GM12878 (cell line): ENCODE results near the gene SLC5A11. TPM values are rescaled to one million over a fixed set of nuclear protein-coding genes. Genes with fewer than 3 reads are reported as not detected.

Source experiments
- ATAC-seq: fragments of 200-7000 bp; cut with Tn5 transposase; 3 replicates; pipeline ENCODE4 v1.9.1; 2020; ENCODE audit warnings: mild to moderate bottlenecking, moderate library complexity
- BruUV-seq: library from RNA; stranded (reverse); fragments of 400-500 nt; replicated peaks from 2 replicates; lab custom pipeline; 2021; lab: Mats Ljungman, UMichigan
- CTCF ChIA-PET: fragments of 300-600 bp; sonication (Branson Sonifier 250); formaldehyde crosslinking; extraction: SDS; loops from one replicate; lab custom pipeline; 2021; ENCODE audit warnings: inconsistent platforms; lab: Yijun Ruan, JAX
- POLR2A ChIA-PET: fragments of 350-600 bp; formaldehyde crosslinking; extraction: SDS; loops from one replicate; lab custom pipeline; 2021; ENCODE audit warnings: inconsistent platforms; lab: Charles Lee
- RAD21 ChIA-PET: fragments of 300-600 bp; sonication (Branson Sonifier 250); formaldehyde crosslinking; loops from one replicate; lab custom pipeline; 2023; ENCODE audit warnings: antibody characterized with exemption; ENCODE audit not compliant: unreplicated experiment; lab: Charles Lee
- SMC1A ChIA-PET: fragments of 300-600 bp; sonication (Branson Sonifier 250); formaldehyde crosslinking; loops from one replicate; lab custom pipeline; 2023; ENCODE audit not compliant: unreplicated experiment, uncharacterized antibody; lab: Charles Lee
- DNase-seq: peaks from one replicate; pipeline ENCODE4 v3.0.0-alpha.2; 2011; ENCODE audit warnings: low read depth, low spot score
- FAIRE-seq: peaks from 3 replicates; lab custom pipeline; 2011; peaks lifted over from hg19 to GRCh38; lab: Jason Lieb, UNC
- H2AFZ ChIP-seq: 2 replicates; pipeline ENCODE4 v1.6.0; 2011; ENCODE audit warnings: low read depth, low read length, control low read depth; ENCODE audit not compliant: control insufficient read depth
- H3K27ac ChIP-seq: 2 replicates; pipeline ENCODE4 v1.5.1; 2011; ENCODE audit warnings: control low read depth; ENCODE audit not compliant: control insufficient read depth, insufficient read depth
- H3K27me3 ChIP-seq, 2 experiments: replicated peaks in 1 of 2; 2 replicates each; pipeline versions ENCODE4 v1.6.0 to v1.6.1; 2011; ENCODE audit warnings: low read length in 1 of 2; ENCODE audit not compliant: control insufficient read depth in 2 of 2, insufficient read depth in 2 of 2
- H3K36me3 ChIP-seq, 2 experiments: 2 replicates each; pipeline ENCODE4 v1.5.1; 2011; ENCODE audit warnings: low read length in 1 of 2; ENCODE audit not compliant: control insufficient read depth in 2 of 2, insufficient read depth in 2 of 2
- H3K4me1 ChIP-seq: 2 replicates; pipeline ENCODE4 v1.6.1; 2011; ENCODE audit warnings: mild to moderate bottlenecking, low read length, moderate library complexity, mixed read lengths; ENCODE audit not compliant: control insufficient read depth, insufficient read depth
- H3K4me2 ChIP-seq: 2 replicates; pipeline ENCODE4 v1.6.0; 2011; ENCODE audit warnings: control low read depth; ENCODE audit not compliant: control insufficient read depth, insufficient read depth
- H3K4me3 ChIP-seq: fragments of 200-600 bp; sonication (generic); 2 replicates; pipeline ENCODE4 v1.5.1; 2016
- H3K79me2 ChIP-seq: 2 replicates; pipeline ENCODE4 v1.6.0; 2011; ENCODE audit warnings: low read length; ENCODE audit not compliant: control insufficient read depth, insufficient read depth
- H3K9ac ChIP-seq: 2 replicates; pipeline ENCODE4 v1.8.0; 2011; ENCODE audit warnings: low read length, control low read depth, mixed read lengths; ENCODE audit not compliant: control insufficient read depth, insufficient read depth
- H3K9me3 ChIP-seq: replicated peaks from 3 replicates; pipeline ENCODE4 v1.5.1; 2011; ENCODE audit warnings: mild to moderate bottlenecking, low read length; ENCODE audit not compliant: control insufficient read depth, insufficient read depth
- H4K20me1 ChIP-seq: 2 replicates; pipeline ENCODE4 v1.6.0; 2011; ENCODE audit not compliant: control insufficient read depth, insufficient read depth
- BCLAF1 ChIP-seq: fragments of 450-650 bp; IDR thresholded peaks from 2 replicates; pipeline ENCODE4 v1.6.1; 2017; ENCODE audit warnings: antibody characterized with exemption, mild to moderate bottlenecking, moderate library complexity
- CREB1 ChIP-seq: IDR thresholded peaks from 2 replicates; pipeline ENCODE4 v1.6.1; 2012; ENCODE audit warnings: low read depth, mild to moderate bottlenecking, inconsistent platforms
- ESRRA ChIP-seq: IDR thresholded peaks from 2 replicates; pipeline ENCODE4 v1.6.1; 2012; ENCODE audit warnings: mild to moderate bottlenecking, low read length, improper control_type of control experiment
- MYC ChIP-seq: IDR thresholded peaks from 2 replicates; pipeline ENCODE4 v1.6.1; 2011; ENCODE audit warnings: mild to moderate bottlenecking, low read length, moderate library complexity, inconsistent platforms; ENCODE audit not compliant: insufficient read depth, insufficient replicate concordance, insufficient read length, severe bottlenecking
- RELB ChIP-seq: fragments of 450-650 bp; IDR thresholded peaks from 2 replicates; pipeline ENCODE4 v1.6.1; 2017; ENCODE audit warnings: low read depth, mild to moderate bottlenecking, moderate library complexity
- RUNX3 ChIP-seq: IDR thresholded peaks from 2 replicates; pipeline ENCODE4 v1.6.1; 2012; ENCODE audit warnings: low read length, inconsistent platforms
- SMC3 ChIP-seq: IDR thresholded peaks from 2 replicates; pipeline ENCODE4 v1.6.1; 2011; ENCODE audit warnings: low read length, improper control_type of control experiment, borderline replicate concordance
- SREBF1 ChIP-seq: IDR thresholded peaks from 2 replicates; pipeline ENCODE4 v1.6.1; 2012; ENCODE audit warnings: mild to moderate bottlenecking, low read length
- ZNF24 ChIP-seq: fragments of 450-650 bp; IDR thresholded peaks from 2 replicates; pipeline ENCODE4 v1.6.1; 2017; ENCODE audit warnings: antibody characterized with exemption, mild to moderate bottlenecking
- ZNF384 ChIP-seq: IDR thresholded peaks from 2 replicates; pipeline ENCODE4 v1.6.1; 2012; ENCODE audit warnings: low read depth, mild to moderate bottlenecking, low read length, improper control_type of control experiment, borderline replicate concordance
- ZNF622 ChIP-seq: fragments of 450-650 bp; IDR thresholded peaks from 2 replicates; pipeline ENCODE4 v1.6.1; 2017; ENCODE audit warnings: mild to moderate bottlenecking, inconsistent platforms
- WGBS: methylation state at CpG from one replicate; pipeline ENCODE4 v1.1.6; 2016; ENCODE audit warnings: low lambda C conversion rate; ENCODE audit not compliant: insufficient replicate concordance, insufficient coverage; ENCODE audit errors: missing lambda C conversion rate; 5-methylcytosine and 5-hydroxymethylcytosine counted together
- in situ Hi-C: fragments of 300-500 bp; cut with MboI; formaldehyde crosslinking; loops from 9 replicates; pipeline ENCODE4 v1.14.3; 2018; ENCODE audit warnings: mixed read lengths
- intact Hi-C: fragments of 100-400 bp; cut with micrococcal nuclease; formaldehyde crosslinking; loops from one replicate; pipeline ENCODE4 v1.14.2; 2022; ENCODE audit not compliant: unreplicated experiment
- polyA plus RNA-seq, 11 experiments: library from polyadenylated mRNA; depleted of rRNA in 4 of 11; unstranded in 6 of 11; stranded (reverse) in 5 of 11; fragments of >200 nt; fragmentation: Nextera tagmentation in 4 of 11; fragmentation: Illumina TruSeq in 1 of 11; extraction: Ambion mirVana in 4 of 11; extraction: Trizol in 1 of 11; gene quantifications; 1 replicate in 1 of 11; 2 replicates in 10 of 11; pipeline versions ENCODE4 v1.2.1 to v1.2.3, GENCODE V29; 2011 to 2016; ENCODE audit warnings: inconsistent platforms in 2 of 11, missing spikeins in 2 of 11, low read depth in 1 of 11
- total RNA-seq, 4 experiments: library from RNA; depleted of rRNA in 3 of 4; stranded (reverse); fragments of >200 nt in 3 of 4; fragmentation: Illumina TruSeq in 1 of 4; extraction: Trizol in 1 of 4; gene quantifications; 2 replicates each; pipeline versions ENCODE4 v1.2.1 to v1.2.3, GENCODE V29; 2013 to 2021
- TF ChIP-seq, protein P1 (sequence below): IDR thresholded peaks from 2 replicates; pipeline ENCODE4 v1.6.1; 2012; ENCODE audit warnings: mild to moderate bottlenecking, low read depth, low read length
- TF ChIP-seq, protein P2 (sequence below): fragments of 450-650 bp; IDR thresholded peaks from 2 replicates; pipeline ENCODE4 v1.6.1; 2014; ENCODE audit warnings: mild to moderate bottlenecking

The SLC5A11 gene
- total and polyA plus RNA-seq, 10 of the 15 experiments (the other 5 are each of a cell fraction or from before 2014, with no cell fraction given): 0.10 TPM; not detected in 9

DNA sequence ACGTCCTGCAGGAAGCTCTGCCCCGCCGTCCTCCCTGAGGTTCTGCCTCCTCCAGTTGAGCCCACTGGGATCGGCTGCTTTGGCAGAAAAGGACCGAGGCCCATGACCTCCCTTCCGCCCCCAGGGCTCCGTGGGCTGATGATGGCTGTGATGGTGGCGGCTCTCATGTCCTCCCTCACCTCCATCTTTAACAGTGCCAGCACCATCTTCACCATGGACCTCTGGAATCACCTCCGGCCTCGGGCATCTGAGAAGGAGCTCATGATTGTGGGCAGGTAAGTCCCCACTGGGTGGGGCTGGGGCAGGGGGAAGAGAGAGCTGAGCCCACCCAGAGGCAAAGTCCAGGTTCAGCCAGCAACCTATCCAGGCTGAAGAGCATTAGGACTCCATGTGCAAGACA lies 61.1 kb downstream of the SLC5A11 start:
- H3K9ac ChIP-seq: no peak overlapping the region
- TF ChIP-seq, protein P1, sequence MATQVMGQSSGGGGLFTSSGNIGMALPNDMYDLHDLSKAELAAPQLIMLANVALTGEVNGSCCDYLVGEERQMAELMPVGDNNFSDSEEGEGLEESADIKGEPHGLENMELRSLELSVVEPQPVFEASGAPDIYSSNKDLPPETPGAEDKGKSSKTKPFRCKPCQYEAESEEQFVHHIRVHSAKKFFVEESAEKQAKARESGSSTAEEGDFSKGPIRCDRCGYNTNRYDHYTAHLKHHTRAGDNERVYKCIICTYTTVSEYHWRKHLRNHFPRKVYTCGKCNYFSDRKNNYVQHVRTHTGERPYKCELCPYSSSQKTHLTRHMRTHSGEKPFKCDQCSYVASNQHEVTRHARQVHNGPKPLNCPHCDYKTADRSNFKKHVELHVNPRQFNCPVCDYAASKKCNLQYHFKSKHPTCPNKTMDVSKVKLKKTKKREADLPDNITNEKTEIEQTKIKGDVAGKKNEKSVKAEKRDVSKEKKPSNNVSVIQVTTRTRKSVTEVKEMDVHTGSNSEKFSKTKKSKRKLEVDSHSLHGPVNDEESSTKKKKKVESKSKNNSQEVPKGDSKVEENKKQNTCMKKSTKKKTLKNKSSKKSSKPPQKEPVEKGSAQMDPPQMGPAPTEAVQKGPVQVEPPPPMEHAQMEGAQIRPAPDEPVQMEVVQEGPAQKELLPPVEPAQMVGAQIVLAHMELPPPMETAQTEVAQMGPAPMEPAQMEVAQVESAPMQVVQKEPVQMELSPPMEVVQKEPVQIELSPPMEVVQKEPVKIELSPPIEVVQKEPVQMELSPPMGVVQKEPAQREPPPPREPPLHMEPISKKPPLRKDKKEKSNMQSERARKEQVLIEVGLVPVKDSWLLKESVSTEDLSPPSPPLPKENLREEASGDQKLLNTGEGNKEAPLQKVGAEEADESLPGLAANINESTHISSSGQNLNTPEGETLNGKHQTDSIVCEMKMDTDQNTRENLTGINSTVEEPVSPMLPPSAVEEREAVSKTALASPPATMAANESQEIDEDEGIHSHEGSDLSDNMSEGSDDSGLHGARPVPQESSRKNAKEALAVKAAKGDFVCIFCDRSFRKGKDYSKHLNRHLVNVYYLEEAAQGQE: no peak
- TF ChIP-seq ZNF24 (no peak), ESRRA (no peak), MYC (no peak), SMC3 (no peak), CREB1 (no peak), ZNF622 (no peak), RELB (no peak), SREBF1 (no peak), BCLAF1 (no peak), ZNF384 (no peak), RUNX3 (no peak)
- TF ChIP-seq, protein P2, sequence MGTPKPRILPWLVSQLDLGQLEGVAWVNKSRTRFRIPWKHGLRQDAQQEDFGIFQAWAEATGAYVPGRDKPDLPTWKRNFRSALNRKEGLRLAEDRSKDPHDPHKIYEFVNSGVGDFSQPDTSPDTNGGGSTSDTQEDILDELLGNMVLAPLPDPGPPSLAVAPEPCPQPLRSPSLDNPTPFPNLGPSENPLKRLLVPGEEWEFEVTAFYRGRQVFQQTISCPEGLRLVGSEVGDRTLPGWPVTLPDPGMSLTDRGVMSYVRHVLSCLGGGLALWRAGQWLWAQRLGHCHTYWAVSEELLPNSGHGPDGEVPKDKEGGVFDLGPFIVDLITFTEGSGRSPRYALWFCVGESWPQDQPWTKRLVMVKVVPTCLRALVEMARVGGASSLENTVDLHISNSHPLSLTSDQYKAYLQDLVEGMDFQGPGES: no peak
- DNase-seq: no peak
- intact Hi-C loops: no loop called here
- no peaks in the 10 kb centered on the region for H4K20me1 ChIP-seq
- no peak overlapping the region for H2AFZ ChIP-seq
- ChIA-PET POLR2A (interaction anchor here (0.6 to 1.0 kb wide), 2 partner anchors 8 to 29 kb away, joined by 3 to 5 read pairs; no protein-coding TSS in a partner anchor), CTCF (interaction anchor here (0.6 to 1.6 kb wide), 5 partner anchors 9 to 734 kb away, joined by 3 to 5 read pairs (median 4); no protein-coding TSS in a partner anchor), SMC1A (interaction anchor here (0.5 to 1.6 kb wide), 6 partner anchors 145 to 510 kb away, joined by 3 to 9 read pairs (median 3); no protein-coding TSS in a partner anchor), RAD21 (interaction anchor here (1.1 to 1.6 kb wide), 2 partner anchors 205 to 318 kb away, joined by 4 to 5 read pairs; partner anchors contain the start of gene LCMT1)
- no TSS peak for BruUV-seq
- H3K4me3 ChIP-seq: no peak overlapping the region
- in situ Hi-C loops: no loop called here
- no peaks in the 10 kb centered on the region for H3K79me2 ChIP-seq
- WGBS: 55% methylated on average over 10 of the region's 10 CpGs
- H3K9me3 ChIP-seq: no peaks in the 10 kb centered on the region
- no peak overlapping the region for H3K27ac ChIP-seq
- H3K36me3 ChIP-seq: no peaks in the 10 kb centered on the region
- no peak for FAIRE-seq
- no peak overlapping the region for H3K4me2 ChIP-seq
- no peaks in the 10 kb centered on the region for H3K27me3 ChIP-seq
- no peak for ATAC-seq
- H3K4me1 ChIP-seq: no peaks in the 10 kb centered on the region
